Peyer's patch (tissue), 4 donors: ENCODE results near the gene UQCR11.

Experiments
- POLR2A ChIP-seq, 2 donors: fragments of 450-650 bp; IDR thresholded peaks; one replicate each; pipeline ENCODE4 v1.5.1; 2017; ENCODE audit warnings: antibody characterized with exemption in 2 of 2, mild to moderate bottlenecking in 2 of 2, moderate library complexity in 2 of 2
- TF ChIP-seq, protein P1 (sequence below), 6 experiments: fragments of 450-650 bp in 4 of 6; fragments of 200-600 bp in 2 of 6; sonication (generic) in 1 of 6; IDR thresholded peaks; one replicate each; pipeline ENCODE4 v1.5.1; 2017 to 2019; ENCODE audit warnings: antibody characterized with exemption in 6 of 6, mild to moderate bottlenecking in 3 of 6, moderate library complexity in 1 of 6

DNA sequence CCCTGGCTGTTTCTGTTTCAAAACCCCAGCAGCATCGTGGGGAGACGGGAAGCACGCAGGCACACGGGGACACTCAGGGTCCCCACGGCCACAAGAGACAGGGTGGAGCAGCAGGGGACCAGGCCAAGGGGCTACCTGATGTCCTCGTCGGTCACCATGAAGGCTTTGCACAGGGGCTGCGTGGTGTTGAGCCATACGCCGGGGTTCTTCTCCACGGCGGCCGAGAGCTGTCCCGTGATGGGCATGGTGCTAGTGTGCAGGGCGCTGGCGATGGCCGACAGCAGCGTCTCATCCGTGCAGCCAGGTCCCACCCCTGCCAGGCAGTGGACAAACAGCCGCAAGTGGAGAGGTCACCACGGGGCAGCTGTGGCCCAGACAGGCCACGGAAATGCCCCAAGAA is 24.3 kb downstream of the UQCR11 start:
- TF ChIP-seq, protein P1, sequence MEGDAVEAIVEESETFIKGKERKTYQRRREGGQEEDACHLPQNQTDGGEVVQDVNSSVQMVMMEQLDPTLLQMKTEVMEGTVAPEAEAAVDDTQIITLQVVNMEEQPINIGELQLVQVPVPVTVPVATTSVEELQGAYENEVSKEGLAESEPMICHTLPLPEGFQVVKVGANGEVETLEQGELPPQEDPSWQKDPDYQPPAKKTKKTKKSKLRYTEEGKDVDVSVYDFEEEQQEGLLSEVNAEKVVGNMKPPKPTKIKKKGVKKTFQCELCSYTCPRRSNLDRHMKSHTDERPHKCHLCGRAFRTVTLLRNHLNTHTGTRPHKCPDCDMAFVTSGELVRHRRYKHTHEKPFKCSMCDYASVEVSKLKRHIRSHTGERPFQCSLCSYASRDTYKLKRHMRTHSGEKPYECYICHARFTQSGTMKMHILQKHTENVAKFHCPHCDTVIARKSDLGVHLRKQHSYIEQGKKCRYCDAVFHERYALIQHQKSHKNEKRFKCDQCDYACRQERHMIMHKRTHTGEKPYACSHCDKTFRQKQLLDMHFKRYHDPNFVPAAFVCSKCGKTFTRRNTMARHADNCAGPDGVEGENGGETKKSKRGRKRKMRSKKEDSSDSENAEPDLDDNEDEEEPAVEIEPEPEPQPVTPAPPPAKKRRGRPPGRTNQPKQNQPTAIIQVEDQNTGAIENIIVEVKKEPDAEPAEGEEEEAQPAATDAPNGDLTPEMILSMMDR (IDR thresholded peaks at IDR 0.05): no peak
- no peak for TF ChIP-seq POLR2A (IDR thresholded peaks at IDR 0.05)
